G401.6 (cell line): ENCODE data around the gene PADI4.

ENCODE experiments used
- FAIRE-seq: peaks from 2 replicates; lab custom pipeline; 2012; peaks lifted over from hg19 to GRCh38; lab: Jason Lieb, UNC

PADI4 gene, protein sequence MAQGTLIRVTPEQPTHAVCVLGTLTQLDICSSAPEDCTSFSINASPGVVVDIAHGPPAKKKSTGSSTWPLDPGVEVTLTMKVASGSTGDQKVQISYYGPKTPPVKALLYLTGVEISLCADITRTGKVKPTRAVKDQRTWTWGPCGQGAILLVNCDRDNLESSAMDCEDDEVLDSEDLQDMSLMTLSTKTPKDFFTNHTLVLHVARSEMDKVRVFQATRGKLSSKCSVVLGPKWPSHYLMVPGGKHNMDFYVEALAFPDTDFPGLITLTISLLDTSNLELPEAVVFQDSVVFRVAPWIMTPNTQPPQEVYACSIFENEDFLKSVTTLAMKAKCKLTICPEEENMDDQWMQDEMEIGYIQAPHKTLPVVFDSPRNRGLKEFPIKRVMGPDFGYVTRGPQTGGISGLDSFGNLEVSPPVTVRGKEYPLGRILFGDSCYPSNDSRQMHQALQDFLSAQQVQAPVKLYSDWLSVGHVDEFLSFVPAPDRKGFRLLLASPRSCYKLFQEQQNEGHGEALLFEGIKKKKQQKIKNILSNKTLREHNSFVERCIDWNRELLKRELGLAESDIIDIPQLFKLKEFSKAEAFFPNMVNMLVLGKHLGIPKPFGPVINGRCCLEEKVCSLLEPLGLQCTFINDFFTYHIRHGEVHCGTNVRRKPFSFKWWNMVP

DNA sequence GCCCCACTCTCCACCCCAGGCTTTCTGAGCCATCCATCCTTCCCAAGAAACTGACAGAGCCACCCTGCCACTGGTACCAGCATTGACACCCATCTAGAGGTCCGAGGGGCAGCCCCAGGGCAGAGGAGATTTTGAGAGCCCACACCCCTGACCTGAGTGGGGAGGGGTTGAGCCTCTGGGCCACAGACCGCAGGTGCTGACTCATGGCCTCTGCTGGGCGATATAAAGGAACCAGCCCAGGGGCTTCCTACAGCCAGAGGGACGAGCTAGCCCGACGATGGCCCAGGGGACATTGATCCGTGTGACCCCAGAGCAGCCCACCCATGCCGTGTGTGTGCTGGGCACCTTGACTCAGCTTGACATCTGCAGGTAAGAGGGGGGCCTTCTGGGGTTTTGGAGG, at the start of gene PADI4:
Gene PADI4, plus strand, starts transcription at position 252 of the 400 bp plus-strand sequence. Its CDS starts 26 bp downstream, at position 278.
- no peak for FAIRE-seq

DNA sequence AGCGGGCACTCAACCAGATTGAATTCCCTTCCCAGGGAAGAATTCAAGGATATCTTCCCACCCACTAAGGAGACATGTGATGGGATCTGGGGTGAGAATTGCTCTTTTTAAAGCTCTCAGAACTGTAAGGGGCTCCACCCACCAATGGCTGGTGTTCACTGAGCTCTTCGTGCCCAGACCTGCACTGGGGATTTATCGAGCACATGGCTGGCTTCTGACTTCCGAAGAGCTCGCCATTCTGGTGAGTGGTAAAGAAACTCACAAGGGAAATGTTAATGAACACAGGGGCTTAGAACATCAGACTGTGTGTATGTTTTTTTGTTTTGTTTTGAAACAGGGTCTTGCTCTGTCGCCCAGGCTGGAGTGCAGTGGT, 49.3 kb upstream of the PADI4 start:
- no peak for FAIRE-seq

DNA sequence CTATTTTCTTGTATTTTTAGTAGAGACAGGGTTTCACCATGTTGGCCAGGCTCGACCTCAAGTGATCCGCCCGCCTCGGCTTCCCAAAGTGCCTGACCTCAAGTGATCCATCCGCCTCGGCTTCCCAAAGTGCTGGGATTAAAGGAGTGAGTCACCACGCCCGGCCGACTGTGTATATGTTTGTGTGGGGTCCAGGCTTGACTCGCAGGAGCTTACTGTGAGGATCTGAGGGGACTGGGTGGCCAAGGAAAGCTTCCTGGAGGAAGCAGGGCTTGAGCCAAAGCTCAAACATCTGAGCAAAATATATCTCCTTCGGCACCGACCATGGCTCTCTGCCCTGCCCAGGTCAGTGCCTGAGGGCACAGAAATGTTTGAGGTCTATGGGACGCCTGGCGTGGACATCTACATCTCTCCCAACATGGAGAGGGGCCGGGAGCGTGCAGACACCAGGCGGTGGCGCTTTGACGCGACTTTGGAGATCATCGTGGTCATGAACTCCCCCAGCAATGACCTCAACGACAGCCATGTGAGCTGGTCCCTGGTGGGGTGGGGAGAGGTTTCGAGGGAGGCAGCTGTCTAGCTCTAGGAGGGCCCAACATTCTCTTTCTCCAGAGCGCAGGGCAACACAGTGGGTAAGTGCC, 48.6 kb upstream of the PADI4 start:
- FAIRE-seq: no peak

DNA sequence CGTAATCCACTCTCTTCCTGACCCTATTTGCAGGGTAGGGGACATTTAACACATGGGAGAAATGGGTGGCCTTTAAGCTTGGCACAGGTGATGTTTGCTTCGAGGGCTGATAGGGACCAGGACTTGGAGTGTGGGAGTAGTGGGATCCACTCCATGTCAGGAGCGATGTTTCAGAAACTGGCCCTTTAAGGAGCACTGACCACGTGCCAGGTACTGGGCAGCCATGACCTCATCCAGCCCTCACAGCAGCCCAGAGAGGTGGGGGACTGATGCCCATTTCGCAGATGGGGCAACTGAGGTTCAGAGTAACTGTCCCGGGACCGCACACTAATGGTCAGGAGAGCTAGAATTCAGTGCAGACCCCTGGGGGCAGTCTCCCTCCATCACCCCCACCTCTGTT, 47.7 kb upstream of the PADI4 start:
- FAIRE-seq: no peak

DNA sequence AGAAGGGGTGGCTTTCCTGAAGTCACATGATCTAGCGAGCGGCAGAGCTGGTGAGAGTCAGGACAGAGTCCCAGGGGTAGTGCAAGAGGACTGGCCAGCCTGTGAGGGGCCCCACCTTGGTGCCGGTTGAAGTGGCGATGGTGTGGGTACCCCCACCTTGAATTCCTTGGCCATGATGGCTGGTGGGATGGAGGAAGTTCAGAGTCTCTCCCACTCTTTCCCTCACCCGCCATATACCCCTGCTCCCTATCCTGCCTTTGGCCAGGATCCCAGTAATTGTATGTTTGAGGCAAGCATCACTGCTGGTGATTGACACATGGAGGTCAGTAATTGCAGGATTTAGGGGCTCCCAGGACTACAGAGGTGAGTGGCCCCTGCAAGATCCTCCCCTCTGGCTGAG, 47.3 kb upstream of the PADI4 start:
- FAIRE-seq: no peak

DNA sequence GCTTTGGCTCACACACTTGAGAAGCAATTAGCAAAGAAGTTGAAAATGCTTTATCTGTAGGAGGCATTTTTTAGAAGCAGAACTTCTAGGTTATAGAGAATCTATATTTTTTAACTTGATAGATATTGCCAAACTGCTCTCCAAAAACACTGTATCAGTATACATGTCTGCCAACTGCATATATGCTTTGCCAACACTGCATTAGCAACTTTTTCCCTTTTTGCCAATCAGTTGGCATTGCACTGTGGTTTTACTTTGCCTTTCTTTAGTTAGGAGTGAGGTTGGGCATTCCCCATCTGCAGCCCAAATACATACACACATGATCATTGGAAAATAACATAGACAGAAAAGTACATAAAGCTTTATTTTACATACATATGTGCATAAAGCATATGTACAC, 44.1 kb upstream of the PADI4 start:
- no peak for FAIRE-seq

DNA sequence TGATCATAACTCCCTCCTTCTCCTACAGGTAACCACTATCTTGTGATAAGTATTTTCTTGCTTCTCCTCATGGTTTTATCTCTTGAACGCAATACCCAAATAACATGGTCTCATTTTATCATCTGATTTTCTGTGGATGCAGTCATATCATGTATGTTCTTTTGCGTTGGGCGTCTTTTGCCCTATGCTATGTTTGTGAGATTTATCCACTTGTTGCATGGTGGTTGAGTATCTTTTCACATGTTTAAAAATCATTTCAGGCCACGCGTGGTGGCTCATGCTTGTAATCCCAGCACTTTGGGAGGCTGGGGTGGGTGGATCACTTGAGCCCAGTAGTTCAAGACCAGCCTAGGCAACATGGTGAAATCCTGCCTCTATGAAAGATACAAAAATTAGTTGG, 43.5 kb upstream of the PADI4 start:
- FAIRE-seq: no peak

DNA sequence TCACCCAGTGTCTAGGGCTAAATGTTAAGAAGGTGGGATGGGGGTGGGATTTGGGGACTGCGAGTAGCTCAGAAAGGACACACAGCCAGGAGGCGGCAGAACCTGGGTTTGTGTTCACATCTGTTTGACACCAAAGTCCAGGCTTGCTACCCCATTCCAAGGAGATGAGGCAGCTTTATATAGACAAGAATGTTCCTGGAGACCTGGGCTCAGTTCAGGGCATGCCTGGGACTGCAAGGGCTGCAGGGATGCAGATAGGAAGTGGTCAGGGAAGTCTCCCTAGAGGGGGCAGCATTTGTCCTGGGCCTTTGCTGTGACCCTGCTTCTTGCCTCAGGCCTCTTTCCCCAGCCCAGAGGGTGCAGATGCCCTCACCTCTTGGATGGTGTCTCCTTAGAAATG, 42.8 kb upstream of the PADI4 start:
- no peak for FAIRE-seq

DNA sequence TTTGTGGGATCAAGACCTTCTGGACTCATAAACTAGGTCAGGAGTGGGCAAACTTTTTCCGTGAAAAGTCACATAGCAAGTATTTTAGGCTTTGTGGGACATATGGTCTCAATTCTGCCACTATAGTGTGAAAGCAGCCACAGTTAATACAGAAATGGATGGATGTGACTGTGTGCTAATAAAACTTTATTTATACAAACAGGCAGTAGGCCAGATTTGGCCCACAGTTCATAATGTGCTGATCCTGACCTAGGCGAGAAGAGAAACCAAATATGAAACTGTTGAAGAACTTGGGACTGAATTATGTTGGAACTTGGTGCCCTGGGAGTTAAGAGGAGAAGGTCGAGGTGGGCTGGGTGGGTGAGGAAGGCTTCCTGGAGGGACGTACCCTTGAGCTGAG, 42.0 kb upstream of the PADI4 start:
- FAIRE-seq: no peak

DNA sequence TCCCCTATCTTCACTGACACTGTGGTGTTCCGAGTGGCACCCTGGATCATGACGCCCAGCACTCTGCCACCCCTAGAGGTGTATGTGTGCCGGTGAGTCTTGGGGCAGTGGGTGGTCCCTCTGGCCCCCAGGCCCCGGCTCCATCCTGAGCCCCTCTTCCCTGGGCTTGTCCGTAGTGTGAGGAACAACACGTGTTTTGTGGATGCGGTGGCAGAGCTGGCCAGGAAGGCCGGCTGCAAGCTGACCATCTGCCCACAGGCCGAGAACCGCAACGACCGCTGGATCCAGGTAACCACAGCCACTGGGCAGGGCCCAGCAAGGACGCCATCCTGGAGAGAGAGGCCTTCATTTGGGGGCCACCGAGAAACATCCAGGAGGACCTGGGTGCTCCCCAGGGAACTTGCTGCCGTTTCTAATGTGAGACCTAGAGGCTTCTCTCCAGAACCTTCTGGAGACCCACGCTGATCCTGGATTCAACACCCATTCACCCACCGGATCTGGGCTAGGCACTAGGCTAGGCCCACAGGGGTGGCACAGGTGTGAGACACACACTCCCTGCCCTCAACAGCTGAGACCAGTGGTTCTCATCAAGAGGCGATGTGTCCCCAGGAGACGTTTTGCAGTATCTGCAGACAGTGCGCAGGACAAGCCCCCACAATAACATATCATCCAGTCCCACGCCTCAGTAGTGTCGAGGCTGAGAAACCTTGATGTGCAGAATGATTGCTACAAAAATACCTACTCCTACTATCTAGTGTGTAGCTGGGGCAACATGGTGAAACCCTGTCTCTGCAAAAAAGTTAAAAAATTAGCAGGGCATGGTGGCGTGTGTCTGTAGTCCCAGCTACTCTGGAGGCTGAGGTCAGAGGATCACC, 36.9 kb upstream of the PADI4 start:
- no peak for FAIRE-seq

DNA sequence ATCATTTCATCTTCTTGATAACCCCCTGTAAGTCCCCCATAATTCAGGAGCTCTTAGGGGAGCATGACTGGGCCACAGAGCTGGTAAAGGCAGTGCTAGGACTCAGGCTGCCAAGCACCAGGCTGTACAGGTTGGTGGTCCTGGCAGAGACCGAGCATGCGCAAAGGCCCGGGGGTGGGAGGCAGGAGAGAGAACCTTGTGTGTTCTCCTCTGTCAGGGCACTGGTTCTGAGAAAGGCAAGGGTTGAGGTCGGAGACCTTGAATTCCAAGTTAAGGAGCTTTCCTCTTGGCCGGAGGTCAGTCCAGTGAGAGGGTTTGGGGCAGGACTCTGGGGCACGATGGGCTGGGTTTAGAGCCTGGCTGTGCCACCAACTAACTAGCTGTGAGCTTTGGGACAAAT, 35.9 kb upstream of the PADI4 start:
- no peak for FAIRE-seq

DNA sequence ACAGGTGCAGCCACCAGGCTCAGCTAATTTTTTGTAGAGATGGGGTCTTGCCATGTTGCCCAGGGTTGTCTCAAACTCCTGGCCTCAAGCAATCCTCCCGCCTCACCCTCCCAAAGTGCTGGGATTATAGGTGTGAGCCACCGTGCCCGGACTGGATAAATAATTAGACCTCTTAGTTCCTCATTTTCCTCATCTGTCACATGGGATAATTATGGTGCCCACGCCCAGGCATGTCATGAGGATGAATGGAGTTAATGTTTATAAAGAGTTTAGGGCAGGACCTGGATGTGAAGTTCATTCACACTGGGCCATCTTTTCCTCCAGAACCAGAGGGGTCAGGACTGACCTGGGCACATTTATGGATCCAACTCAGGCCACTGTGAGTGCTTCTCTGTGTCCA, 35.4 kb upstream of the PADI4 start:
- FAIRE-seq: no peak

DNA sequence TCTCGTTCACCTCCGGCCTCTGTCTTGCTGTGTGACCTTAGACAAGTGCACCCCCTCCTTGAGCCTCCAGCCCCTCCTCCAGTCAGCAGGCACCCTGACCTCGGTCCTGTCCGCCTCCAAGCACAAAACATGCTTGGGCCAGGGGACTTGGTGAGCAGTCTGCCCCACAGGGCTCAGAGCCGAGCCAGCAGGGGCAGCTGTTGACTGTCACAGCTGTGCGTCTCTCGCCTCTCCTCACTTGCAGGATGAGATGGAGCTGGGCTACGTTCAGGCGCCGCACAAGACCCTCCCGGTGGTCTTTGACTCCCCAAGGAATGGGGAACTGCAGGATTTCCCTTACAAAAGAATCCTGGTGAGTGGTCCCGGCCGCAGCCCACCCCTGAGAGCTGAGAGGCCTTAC, 34.9 kb upstream of the PADI4 start:
- no peak for FAIRE-seq

DNA sequence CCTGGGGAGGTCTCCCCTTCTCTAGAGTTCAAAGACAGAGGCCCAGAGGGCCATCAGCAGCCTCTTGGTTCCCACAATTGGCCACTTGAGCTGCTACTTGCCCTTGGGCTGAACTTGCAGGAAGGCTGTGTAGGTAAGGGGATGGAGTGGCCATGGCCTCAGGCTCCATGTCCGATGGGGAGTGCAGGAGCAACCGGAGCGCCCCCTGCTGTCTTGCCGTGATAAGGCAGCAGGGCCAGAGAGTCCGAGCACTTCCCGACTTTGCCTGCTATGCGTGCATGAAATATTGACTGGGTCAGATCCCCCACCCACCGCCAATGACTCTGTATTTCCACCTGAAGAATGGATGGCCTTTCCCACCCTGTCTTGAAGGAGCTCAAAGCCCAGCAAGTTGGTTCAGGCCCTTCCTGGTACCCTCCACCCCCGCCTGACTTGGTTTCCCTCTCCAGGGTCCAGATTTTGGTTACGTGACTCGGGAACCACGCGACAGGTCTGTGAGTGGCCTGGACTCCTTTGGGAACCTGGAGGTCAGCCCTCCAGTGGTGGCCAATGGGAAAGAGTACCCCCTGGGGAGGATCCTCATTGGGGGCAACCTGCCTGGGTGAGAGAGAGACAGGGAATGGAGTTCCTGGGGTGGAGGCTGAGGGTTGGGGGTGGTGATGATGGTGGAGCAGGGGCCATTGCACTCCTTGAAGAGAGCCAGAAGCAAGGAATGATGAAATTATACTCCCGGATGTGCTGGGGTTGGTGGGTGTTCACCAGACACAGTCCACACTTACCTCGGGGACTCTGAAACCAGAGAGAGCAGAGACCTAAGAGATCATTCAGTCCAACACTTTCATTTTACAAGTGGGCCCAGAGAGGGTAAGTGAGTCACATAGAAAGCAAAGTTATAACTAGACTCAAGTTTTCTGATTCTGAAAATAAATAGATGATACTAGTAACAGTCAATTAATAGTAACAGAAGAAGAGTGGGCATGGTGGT, 33.5 kb upstream of the PADI4 start:
- FAIRE-seq: no peak

DNA sequence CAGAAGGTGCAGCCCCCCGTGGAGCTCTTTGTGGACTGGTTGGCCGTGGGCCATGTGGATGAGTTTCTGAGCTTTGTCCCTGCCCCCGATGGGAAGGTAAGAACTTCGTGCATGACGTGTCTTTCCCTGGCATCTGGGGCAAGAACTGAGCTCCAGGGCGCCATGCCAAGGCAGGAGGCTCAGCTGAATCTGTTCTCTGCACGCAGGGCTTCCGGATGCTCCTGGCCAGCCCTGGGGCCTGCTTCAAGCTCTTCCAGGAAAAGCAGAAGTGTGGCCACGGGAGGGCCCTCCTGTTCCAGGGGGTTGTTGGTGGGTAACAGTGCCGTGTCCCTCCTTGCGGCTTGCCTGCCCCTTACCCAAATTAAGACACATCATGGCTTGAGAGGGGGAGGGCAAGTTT, 31.4 kb upstream of the PADI4 start:
- FAIRE-seq: no peak

DNA sequence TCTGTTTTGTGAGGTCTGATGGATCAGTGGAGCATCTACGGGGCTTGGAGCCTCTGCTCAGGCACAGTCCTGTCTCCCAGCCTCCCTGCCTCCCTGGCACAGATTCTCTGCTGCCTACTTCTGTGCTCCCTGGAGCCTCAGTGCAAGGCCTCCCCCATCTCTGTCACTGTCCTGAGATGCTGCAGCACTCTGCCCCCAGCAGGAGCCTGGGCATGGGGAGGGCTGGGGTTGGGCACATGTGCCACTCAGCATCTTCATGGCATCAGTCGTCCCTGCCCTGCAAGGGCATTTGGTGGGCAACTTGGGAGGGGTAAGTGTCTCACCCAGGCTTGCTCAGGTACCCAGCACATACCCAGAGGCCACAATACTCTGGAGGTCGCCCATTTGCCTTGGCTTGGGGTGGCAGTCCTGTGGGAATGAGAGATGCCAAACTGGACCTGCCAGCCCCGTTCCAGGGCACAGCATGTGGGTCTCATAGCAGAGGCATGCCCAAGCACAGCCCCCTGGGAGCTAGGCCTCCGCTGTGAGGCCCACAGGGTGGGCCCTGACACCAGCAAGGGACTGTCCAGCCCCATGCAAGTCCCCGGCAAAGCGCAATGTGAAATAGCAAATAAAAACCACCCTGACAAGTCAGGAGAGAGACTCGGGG, 30.4 kb upstream of the PADI4 start:
- FAIRE-seq: no peak

DNA sequence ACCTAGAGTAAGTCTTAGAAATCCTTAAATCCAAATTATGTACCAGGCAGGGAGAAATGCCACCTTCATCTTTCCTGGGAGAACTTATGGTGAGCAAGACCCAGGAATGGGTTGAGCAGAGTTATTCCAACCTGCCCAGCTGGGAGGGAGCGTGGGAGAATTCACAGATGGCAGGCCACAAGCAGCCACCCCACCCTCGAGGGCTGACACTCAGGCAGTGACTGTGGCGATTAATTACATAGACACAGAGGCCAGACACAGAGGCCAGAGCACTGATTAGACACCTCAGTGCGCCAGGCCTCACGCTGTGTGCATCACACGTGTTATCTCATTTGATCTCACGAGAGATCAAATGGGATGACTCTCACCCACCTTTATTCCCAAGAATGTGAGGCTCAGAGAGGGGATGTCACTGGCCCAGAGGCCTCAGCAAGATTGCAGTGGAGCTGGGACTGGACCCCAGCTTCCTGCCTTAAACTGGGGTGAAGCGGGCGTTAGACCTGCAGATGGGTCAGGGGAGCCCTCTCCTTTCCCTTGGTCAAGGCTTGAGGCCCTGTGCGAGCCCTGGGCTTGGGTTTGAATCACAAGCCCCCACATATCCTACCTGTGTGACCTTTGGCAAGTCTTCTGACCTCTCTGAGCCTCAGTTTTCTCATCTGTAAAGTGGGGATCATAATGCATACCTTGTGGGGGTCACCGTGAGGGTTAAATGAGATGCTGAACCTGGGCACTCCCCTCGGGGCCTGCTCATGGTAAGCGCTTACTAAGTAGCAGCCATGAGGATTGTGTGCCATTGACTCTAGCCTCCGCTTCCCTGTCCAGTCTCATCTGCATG, 28.8 kb upstream of the PADI4 start:
- FAIRE-seq: no peak

DNA sequence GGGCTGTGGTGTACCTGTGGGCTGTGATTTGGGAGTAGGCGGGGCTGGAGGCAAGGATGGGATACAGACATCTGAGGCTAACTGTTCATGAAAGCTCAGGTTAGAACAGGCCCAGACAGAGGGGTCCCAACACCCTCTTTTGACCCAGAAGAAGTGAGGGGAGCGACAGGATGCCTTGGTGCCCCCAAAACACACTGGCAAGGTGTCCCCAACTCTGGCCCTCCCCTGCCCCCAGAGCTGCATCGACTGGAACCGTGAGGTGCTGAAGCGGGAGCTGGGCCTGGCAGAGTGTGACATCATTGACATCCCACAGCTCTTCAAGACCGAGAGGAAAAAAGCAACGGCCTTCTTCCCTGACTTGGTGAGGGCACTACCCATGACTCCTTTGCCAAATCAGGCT, 27.6 kb upstream of the PADI4 start:
- FAIRE-seq: no peak

DNA sequence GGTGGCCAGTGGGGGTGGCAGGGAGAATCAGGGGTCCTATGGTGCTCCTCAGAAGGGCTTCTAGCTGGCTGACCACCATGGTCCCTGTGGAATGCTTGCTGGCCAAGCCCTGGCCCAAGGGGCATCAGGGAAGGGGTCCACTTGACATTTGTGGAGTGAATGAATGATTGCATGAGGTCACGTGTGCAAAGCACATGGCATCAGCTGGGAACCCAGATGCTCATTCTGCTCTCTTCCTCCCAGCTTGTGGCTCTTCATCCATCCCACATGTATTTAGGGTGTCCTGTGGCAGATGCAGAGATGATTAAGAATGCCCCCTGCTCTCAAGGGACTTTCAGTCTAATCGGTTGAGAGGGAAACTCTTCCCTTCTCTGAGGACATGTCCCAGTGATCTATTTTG, 27.1 kb upstream of the PADI4 start:
- FAIRE-seq: no peak

DNA sequence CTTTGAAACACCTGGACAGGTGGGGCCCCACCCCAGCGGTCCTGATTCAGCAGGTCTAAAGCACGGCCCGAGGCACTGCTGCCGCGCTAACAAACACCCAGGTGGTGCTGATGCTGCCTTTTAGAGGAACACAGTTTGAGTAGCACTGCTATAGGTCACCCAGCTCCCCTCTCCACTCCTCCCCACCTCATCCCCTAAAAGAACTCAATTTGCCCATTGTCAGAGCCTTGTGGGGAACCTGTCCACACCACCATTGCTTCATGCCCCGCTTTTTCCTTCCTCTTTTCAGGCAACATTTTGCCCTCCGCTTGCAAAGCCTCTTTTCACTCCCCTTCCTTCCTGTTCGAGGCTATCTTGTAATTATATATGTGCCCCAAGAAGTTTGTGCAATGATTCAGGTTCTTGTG, 26.2 kb upstream of the PADI4 start:
- no peak for FAIRE-seq
